WERI-Rb-1 (cell line): ENCODE results near the gene DYNLT1.

Source experiments
- DNase-seq: peaks from one replicate; pipeline ENCODE4 v3.0.0-alpha.2; 2020
- H3K27ac ChIP-seq: fragments of 250-450 bp; sonication (Bioruptor Pico); 2 replicates; pipeline ENCODE4 v1.5.1; 2020; ENCODE audit warnings: mild to moderate bottlenecking, moderate library complexity
- H3K27me3 ChIP-seq: fragments of 250-450 bp; sonication (Bioruptor Pico); 2 replicates; pipeline ENCODE4 v1.5.1; 2021; ENCODE audit warnings: mild to moderate bottlenecking, low read depth, moderate library complexity; ENCODE audit not compliant: insufficient read depth, severe bottlenecking
- H3K36me3 ChIP-seq: fragments of 250-450 bp; sonication (Bioruptor Pico); 2 replicates; pipeline ENCODE4 v1.5.1; 2020; ENCODE audit warnings: mild to moderate bottlenecking, moderate library complexity
- H3K4me3 ChIP-seq: 2 replicates; pipeline ENCODE4 v1.5.1; 2011; ENCODE audit warnings: low read depth, mild to moderate bottlenecking, control low read depth, low read length
- H3K9me3 ChIP-seq: fragments of 250-450 bp; sonication (Bioruptor Pico); 2 replicates; pipeline ENCODE4 v1.5.1; 2021; ENCODE audit warnings: mild to moderate bottlenecking, moderate library complexity; ENCODE audit not compliant: severe bottlenecking
- CTCF ChIP-seq: IDR thresholded peaks from 2 replicates; pipeline ENCODE4 v1.5.1; 2011; ENCODE audit warnings: low read depth, mild to moderate bottlenecking, control low read depth, inconsistent platforms, low read length

DYNLT1 gene

GRCh38 chr6:158624684-158625682 lies 19.6 kb downstream of the DYNLT1 start:
- no peaks in the 10 kb centered on the region for H3K9me3 ChIP-seq
- peaks cover 57% of the 10 kb centered on the region for H3K36me3 ChIP-seq
- no peak overlapping the region for H3K27ac ChIP-seq
- H3K27me3 ChIP-seq: no peaks in the 10 kb centered on the region
- H3K4me3 ChIP-seq: no peak overlapping the region
- no peak for DNase-seq
- TF ChIP-seq CTCF: no peak

GRCh38 chr6:158622545-158623190 lies 21.9 kb downstream of the DYNLT1 start:
- Histone ChIP-seq H3K27ac (no peak overlapping the region), H3K36me3 (peaks cover 57% of the 10 kb centered on the region), H3K9me3 (no peaks in the 10 kb centered on the region), H3K27me3 (no peaks in the 10 kb centered on the region), H3K4me3 (no peak overlapping the region)
- TF ChIP-seq CTCF: no peak
- no peak for DNase-seq

GRCh38 chr6:158621694-158622544 lies 22.6 kb downstream of the DYNLT1 start:
- no peak overlapping the region for H3K27ac ChIP-seq
- no peak overlapping the region for H3K4me3 ChIP-seq
- DNase-seq: no peak
- H3K36me3 ChIP-seq: peaks cover 51% of the 10 kb centered on the region
- no peaks in the 10 kb centered on the region for H3K9me3 ChIP-seq
- no peak for TF ChIP-seq CTCF
- H3K27me3 ChIP-seq: no peaks in the 10 kb centered on the region

- TF ChIP-seq CTCF: no peak
- no peak for DNase-seq
- Histone ChIP-seq H3K27me3 (no peaks in the 10 kb centered on the region), H3K4me3 (no peak overlapping the region), H3K36me3 (peaks cover 45% of the 10 kb centered on the region), H3K9me3 (no peaks in the 10 kb centered on the region), H3K27ac (no peak overlapping the region)
These were observed 23.4 kb downstream of the DYNLT1 start for GRCh38 chr6:158620963-158621693.
